ENCODE data around the gene FAHD1.

FAHD1 gene

GRCh38 chr16:1818204-1818872 lies 8.7 kb upstream of the FAHD1 start:
- no peak for DNase-seq

- no peak for DNase-seq
Measured at GRCh38 chr16:1818873-1819525, 8.0 kb upstream of the FAHD1 start.

GRCh38 chr16:1819611-1820010 lies 7.4 kb upstream of the FAHD1 start:
- DNase-seq, result no peak

- DNase-seq, result no peak
Measured at GRCh38 chr16:1820096-1820945, 6.7 kb upstream of the FAHD1 start.

GRCh38 chr16:1820946-1821290 lies 6.1 kb upstream of the FAHD1 start:
- no peak for DNase-seq

GRCh38 chr16:1821861-1822611 lies 5.0 kb upstream of the FAHD1 start:
- DNase-seq, result no peak

GRCh38 chr16:1822801-1823200 lies 4.2 kb upstream of the FAHD1 start:
- no peak for DNase-seq

- peak; percentile 24 for DNase-seq
Measured at GRCh38 chr16:1823821-1824220, 3.2 kb upstream of the FAHD1 start.

GRCh38 chr16:1825381-1825863 lies 1.6 kb upstream of the FAHD1 start:
- no peak for DNase-seq

GRCh38 chr16:1825864-1826690 lies 929 bp upstream of the FAHD1 start:
- DNase-seq, result peak; percentile 81

- DNase-seq, result no peak
Measured at GRCh38 chr16:1828645-1829410, 1.8 kb downstream of the FAHD1 start.

GRCh38 chr16:1830213-1830612 lies 3.2 kb downstream of the FAHD1 start:
- DNase-seq, result no peak

GRCh38 chr16:1831186-1832075 lies 4.4 kb downstream of the FAHD1 start:
- DNase-seq, result no peak

GRCh38 chr16:1832838-1833454 lies 5.9 kb downstream of the FAHD1 start:
- DNase-seq, result no peak

GRCh38 chr16:1834096-1834495 lies 7.1 kb downstream of the FAHD1 start:
- DNase-seq, result no peak

- no peak for DNase-seq
Measured at GRCh38 chr16:1839554-1839953, 12.5 kb downstream of the FAHD1 start.

- DNase-seq, result no peak
Measured at GRCh38 chr16:1845985-1846384, 19.0 kb downstream of the FAHD1 start.

GRCh38 chr16:1846416-1846815 lies 19.4 kb downstream of the FAHD1 start:
- DNase-seq, result no peak

- DNase-seq, result no peak
Measured at GRCh38 chr16:1850981-1851380, 24.0 kb downstream of the FAHD1 start.

- DNase-seq, result no peak
Measured at GRCh38 chr16:1851793-1852192, 24.8 kb downstream of the FAHD1 start.

All from stimulated activated CD4-positive, alpha-beta T cell treated with anti-CD3 and anti-CD28 coated beads, Interleukin-15, amount 100 ng/mL, for 24 hours (primary cell).